Measurements from ENCODE around the gene DMRT2.

DNA sequence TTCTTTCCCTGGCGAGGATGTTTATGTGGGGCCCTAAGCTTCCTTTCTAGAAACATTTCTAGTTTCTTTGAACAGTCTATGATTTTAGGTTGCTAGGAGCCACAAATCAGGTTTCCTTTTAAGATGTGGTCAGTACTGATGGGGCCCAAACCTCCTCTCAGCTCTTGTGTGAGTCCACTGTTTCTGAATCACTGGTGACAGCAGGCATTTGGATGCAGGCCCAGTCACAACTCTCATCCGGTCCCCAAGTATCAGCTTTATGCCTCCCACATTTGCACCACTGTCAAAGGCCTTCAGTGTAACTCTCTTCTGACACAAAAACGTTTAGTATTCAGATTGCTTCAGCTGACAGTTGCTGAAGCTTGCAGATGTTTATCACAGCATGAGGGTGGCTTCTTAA lies 7.8 kb downstream of the DMRT2 start:
- TF ChIP-seq CTCF (IDR thresholded peaks at IDR 0.05; ENCODE audit: low read depth, low read length, missing input control) (no peak), RAD21 (IDR thresholded peaks at IDR 0.05) (no peak), FOXA1 (IDR thresholded peaks at IDR 0.05) (no peak), JUND (IDR thresholded peaks at IDR 0.05) (no peak), MAX (IDR thresholded peaks at IDR 0.05) (no peak)
